RWPE1 (cell line): ENCODE data around the gene ZC3H18.
"Not testable (repeated sequence)": the region's sequence is repeated elsewhere in the genome, so short reads cannot be mapped to it uniquely, and the experiment has no call there.

ENCODE experiments used
- CTCF ChIA-PET: fragments of 350-600 bp; sonication (Branson Sonifier 250); formaldehyde crosslinking; extraction: SDS; loops from one replicate; lab custom pipeline; 2021; lab: Yijun Ruan, JAX
- POLR2A ChIA-PET: fragments of 400-600 bp; formaldehyde crosslinking; extraction: SDS; loops from one replicate; lab custom pipeline; 2020; ENCODE audit warnings: antibody characterized with exemption; ENCODE audit not compliant: low non-redundant PET; lab: Yijun Ruan, JAX
- DNase-seq: peaks from one replicate; pipeline ENCODE4 v3.0.0; 2012; ENCODE audit warnings: low spot score
- H3K27ac ChIP-seq: fragments of 450-650 bp; 2 replicates; pipeline ENCODE4 v1.5.1; 2017
- CTCF ChIP-seq: fragments of 450-650 bp; conservative IDR thresholded peaks from 2 replicates; pipeline ENCODE4 v1.5.1; 2017; ENCODE audit warnings: low read depth, mild to moderate bottlenecking

The ZC3H18 gene

GRCh38 chr16:88662222-88662842 is 92.1 kb downstream of the ZC3H18 start:
- TF ChIP-seq CTCF, result no peak
- peak overlapping the region; percentile 82 for H3K27ac ChIP-seq
- CTCF ChIA-PET, result interaction anchor here (0.6 kb wide), 1 partner anchor 102 kb away, joined by 3 read pairs; no protein-coding TSS in a partner anchor
- no peak for DNase-seq
- POLR2A ChIA-PET, result interaction anchor here (0.7 kb wide), 1 partner anchor 11 kb away, joined by 3 read pairs; no protein-coding TSS in a partner anchor

GRCh38 chr16:88662843-88663606 is 92.8 kb downstream of the ZC3H18 start, which contains the start of gene MVD:
TSS of gene MVD (minus strand) at chr16:88663091. CDS start at chr16:88663080, 11 bp downstream.
- DNase-seq, result peak; percentile 99
- ChIA-PET POLR2A (interaction anchor here (0.7 kb wide), 1 partner anchor 12 kb away, joined by 3 read pairs; no protein-coding TSS in a partner anchor), CTCF (interaction anchor here (0.6 kb wide), 1 partner anchor 103 kb away, joined by 3 read pairs; no protein-coding TSS in a partner anchor)
- no peak for TF ChIP-seq CTCF
- peak within 1 kb of the TSS; percentile 82 for H3K27ac ChIP-seq

GRCh38 chr16:88665148-88665547 is 94.9 kb downstream of the ZC3H18 start:
- H3K27ac ChIP-seq, result no peak overlapping the region
- CTCF ChIA-PET, result interaction anchor here (0.7 to 1.2 kb wide), 3 partner anchors 20 to 104 kb away, joined by 3 to 12 read pairs (median 5); no protein-coding TSS in a partner anchor
- POLR2A ChIA-PET, result interaction anchor here (0.6 kb wide), 1 partner anchor 15 kb away, joined by 3 read pairs; no protein-coding TSS in a partner anchor
- TF ChIP-seq CTCF, result no peak
- no peak for DNase-seq

GRCh38 chr16:88665570-88665969 is 95.4 kb downstream of the ZC3H18 start:
- ChIA-PET POLR2A (interaction anchor here (0.6 kb wide), 2 partner anchors 15 to 64 kb away, joined by 3 to 4 read pairs; no protein-coding TSS in a partner anchor), CTCF (interaction anchor here (0.8 to 1.2 kb wide), 2 partner anchors 20 to 103 kb away, joined by 5 to 12 read pairs; no protein-coding TSS in a partner anchor)
- DNase-seq, result no peak
- 0 out of 2 replicates have a peak overlapping the region, but pooled peaks have one; percentile 12 for H3K27ac ChIP-seq
- no peak for TF ChIP-seq CTCF

- peak overlapping the region; percentile 43 for H3K27ac ChIP-seq
- no peak for TF ChIP-seq CTCF
- DNase-seq, result no peak
- CTCF ChIA-PET, result no interaction called here
- POLR2A ChIA-PET, result no interaction called here
Observed at GRCh38 chr16:88667461-88667860, 97.3 kb downstream of the ZC3H18 start.

GRCh38 chr16:88669493-88669892 is 99.3 kb downstream of the ZC3H18 start:
- POLR2A ChIA-PET, DNase-seq, H3K27ac ChIP-seq: not testable (repeated sequence)
- CTCF ChIA-PET, result interaction anchor here (0.6 kb wide), 1 partner anchor 19 kb away, joined by 3 read pairs; no protein-coding TSS in a partner anchor
